HL-60 (cell line): Measurements from ENCODE around the gene SART3.

Experiments used
- GABPA ChIP-seq: IDR thresholded peaks from 2 replicates; pipeline ENCODE4 v1.6.1; 2012; ENCODE audit warnings: low read depth
- POLR2AphosphoS5 ChIP-seq: IDR thresholded peaks from 2 replicates; pipeline ENCODE4 v1.6.1; 2012; ENCODE audit warnings: low read depth
- TF ChIP-seq, protein P1 (sequence below): IDR thresholded peaks from one replicate; pipeline ENCODE4 v1.5.1; 2011; ENCODE audit warnings: low read length, control low read depth, inconsistent platforms; ENCODE audit not compliant: insufficient read depth
- TF ChIP-seq, protein P2 (sequence below): IDR thresholded peaks from 2 replicates; pipeline ENCODE4 v1.6.1; 2012; ENCODE audit warnings: low read depth; ENCODE audit not compliant: insufficient replicate concordance

DNA sequence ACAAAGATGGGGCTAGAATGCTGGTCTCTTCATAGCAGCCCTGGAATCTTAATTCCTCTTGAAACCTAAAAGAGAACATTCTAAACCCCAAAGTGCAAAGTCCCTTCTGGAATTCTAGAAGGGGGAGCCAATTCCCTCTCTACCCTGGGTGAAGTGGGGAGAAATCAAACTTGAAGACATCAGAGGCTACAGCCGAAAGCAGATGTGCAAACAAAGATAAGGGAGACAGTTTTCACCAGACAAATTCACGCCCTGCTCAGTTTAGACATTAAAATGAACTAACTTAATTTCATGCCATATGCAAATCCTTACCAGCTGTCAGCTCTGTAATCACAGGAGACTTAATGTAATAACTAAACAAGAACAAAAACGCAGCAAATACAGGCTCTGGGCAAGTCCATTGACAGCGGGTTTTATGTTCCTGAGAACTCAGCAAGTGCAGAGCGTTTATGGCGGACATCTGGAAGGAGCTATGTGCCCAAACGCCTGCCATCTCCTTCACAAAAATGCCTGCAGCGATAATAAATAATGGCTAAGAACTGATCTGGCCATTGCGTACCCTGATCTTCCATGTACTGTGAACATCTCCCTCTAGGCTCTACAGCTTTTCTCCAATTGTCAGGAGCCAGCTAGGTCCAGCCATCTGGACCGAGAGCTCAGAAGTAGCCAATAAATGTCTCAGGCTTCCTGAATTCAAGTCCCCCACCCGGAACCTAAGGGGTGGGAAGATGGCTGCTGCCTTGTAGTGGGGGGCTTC lies 65.0 kb downstream of the SART3 start:
- TF ChIP-seq, protein P1, sequence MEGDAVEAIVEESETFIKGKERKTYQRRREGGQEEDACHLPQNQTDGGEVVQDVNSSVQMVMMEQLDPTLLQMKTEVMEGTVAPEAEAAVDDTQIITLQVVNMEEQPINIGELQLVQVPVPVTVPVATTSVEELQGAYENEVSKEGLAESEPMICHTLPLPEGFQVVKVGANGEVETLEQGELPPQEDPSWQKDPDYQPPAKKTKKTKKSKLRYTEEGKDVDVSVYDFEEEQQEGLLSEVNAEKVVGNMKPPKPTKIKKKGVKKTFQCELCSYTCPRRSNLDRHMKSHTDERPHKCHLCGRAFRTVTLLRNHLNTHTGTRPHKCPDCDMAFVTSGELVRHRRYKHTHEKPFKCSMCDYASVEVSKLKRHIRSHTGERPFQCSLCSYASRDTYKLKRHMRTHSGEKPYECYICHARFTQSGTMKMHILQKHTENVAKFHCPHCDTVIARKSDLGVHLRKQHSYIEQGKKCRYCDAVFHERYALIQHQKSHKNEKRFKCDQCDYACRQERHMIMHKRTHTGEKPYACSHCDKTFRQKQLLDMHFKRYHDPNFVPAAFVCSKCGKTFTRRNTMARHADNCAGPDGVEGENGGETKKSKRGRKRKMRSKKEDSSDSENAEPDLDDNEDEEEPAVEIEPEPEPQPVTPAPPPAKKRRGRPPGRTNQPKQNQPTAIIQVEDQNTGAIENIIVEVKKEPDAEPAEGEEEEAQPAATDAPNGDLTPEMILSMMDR: no peak
- TF ChIP-seq, protein P2, sequence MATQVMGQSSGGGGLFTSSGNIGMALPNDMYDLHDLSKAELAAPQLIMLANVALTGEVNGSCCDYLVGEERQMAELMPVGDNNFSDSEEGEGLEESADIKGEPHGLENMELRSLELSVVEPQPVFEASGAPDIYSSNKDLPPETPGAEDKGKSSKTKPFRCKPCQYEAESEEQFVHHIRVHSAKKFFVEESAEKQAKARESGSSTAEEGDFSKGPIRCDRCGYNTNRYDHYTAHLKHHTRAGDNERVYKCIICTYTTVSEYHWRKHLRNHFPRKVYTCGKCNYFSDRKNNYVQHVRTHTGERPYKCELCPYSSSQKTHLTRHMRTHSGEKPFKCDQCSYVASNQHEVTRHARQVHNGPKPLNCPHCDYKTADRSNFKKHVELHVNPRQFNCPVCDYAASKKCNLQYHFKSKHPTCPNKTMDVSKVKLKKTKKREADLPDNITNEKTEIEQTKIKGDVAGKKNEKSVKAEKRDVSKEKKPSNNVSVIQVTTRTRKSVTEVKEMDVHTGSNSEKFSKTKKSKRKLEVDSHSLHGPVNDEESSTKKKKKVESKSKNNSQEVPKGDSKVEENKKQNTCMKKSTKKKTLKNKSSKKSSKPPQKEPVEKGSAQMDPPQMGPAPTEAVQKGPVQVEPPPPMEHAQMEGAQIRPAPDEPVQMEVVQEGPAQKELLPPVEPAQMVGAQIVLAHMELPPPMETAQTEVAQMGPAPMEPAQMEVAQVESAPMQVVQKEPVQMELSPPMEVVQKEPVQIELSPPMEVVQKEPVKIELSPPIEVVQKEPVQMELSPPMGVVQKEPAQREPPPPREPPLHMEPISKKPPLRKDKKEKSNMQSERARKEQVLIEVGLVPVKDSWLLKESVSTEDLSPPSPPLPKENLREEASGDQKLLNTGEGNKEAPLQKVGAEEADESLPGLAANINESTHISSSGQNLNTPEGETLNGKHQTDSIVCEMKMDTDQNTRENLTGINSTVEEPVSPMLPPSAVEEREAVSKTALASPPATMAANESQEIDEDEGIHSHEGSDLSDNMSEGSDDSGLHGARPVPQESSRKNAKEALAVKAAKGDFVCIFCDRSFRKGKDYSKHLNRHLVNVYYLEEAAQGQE: no peak
- TF ChIP-seq POLR2AphosphoS5: no peak
- TF ChIP-seq GABPA: no peak
